ENCODE data around the gene SPTLC2. TPM values are rescaled to one million over a fixed set of nuclear protein-coding genes. Genes with fewer than 3 reads are reported as not detected.

Gene SPTLC2
- total RNA-seq, 4 donors from 2014 or later = 14.5 to 51.3 (median 35.8) TPM

GRCh38 chr14:77559381-77559780, 57.1 kb downstream of the SPTLC2 start:
- intact Hi-C loops (cut with DNase I; ENCODE audit: low total_unique reads) = no loop called here
- no peak for DNase-seq
- Histone ChIP-seq H3K9me3 (no peaks in the 10 kb centered on the region), H3K27ac (no peak overlapping the region), H3K36me3 (peaks cover 0 to 57% (median 11%) of the 10 kb centered on the region in 4 donors), H3K27me3 (no peaks in the 10 kb centered on the region), H3K4me1 (no peaks in the 10 kb centered on the region), H3K4me3 (no peak overlapping the region)
- no peak for TF ChIP-seq POLR2AphosphoS5 (IDR thresholded peaks at IDR 0.05)
- TF ChIP-seq CTCF (IDR thresholded peaks at IDR 0.05) = no peak
- no peak for TF ChIP-seq POLR2A (IDR thresholded peaks at IDR 0.05)
- no peak for TF ChIP-seq EP300 (IDR thresholded peaks at IDR 0.05; ENCODE audit: low read depth)
- WGBS, 2 donors (ENCODE audit: low coverage in 1 of 2) = 89 to 93% methylated on average over 6 of the region's 6 CpGs
- in situ Hi-C loops (cut with MboI; ENCODE audit: low pct_ligation_motif_present in 1 of 4, low pct_unique_long_range_greater_than_20kb in 1 of 4, low sequenced_read_pairs in 3 of 4) = no loop called here

- in situ Hi-C loops (cut with MboI; ENCODE audit: low pct_ligation_motif_present in 1 of 4, low pct_unique_long_range_greater_than_20kb in 1 of 4, low sequenced_read_pairs in 3 of 4) (no loop called here), intact Hi-C loops (cut with DNase I; ENCODE audit: low total_unique reads) (no loop called here)
- 89 to 94% methylated on average over 10 of the region's 10 CpGs for WGBS, 2 donors (ENCODE audit: low coverage in 1 of 2)
- no peaks in the 10 kb centered on the region for H3K9me3 ChIP-seq
- no peak overlapping the region for H3K4me3 ChIP-seq
- H3K36me3 ChIP-seq = peaks cover 0 to 62% (median 8%) of the 10 kb centered on the region in 4 donors
- TF ChIP-seq POLR2A (IDR thresholded peaks at IDR 0.05) = no peak
- no peak for TF ChIP-seq POLR2AphosphoS5 (IDR thresholded peaks at IDR 0.05)
- no peak for TF ChIP-seq CTCF (IDR thresholded peaks at IDR 0.05)
- TF ChIP-seq EP300 (IDR thresholded peaks at IDR 0.05; ENCODE audit: low read depth) = no peak
- no peak overlapping the region for H3K27ac ChIP-seq
- H3K4me1 ChIP-seq = no peaks in the 10 kb centered on the region
- DNase-seq = no peak
- H3K27me3 ChIP-seq = no peaks in the 10 kb centered on the region
Observed at GRCh38 chr14:77557391-77557790, 59.0 kb downstream of the SPTLC2 start.

GRCh38 chr14:77556946-77557345, 59.5 kb downstream of the SPTLC2 start:
- in situ Hi-C loops (cut with MboI; ENCODE audit: low pct_ligation_motif_present in 1 of 4, low pct_unique_long_range_greater_than_20kb in 1 of 4, low sequenced_read_pairs in 3 of 4) = no loop called here
- no peak for DNase-seq
- TF ChIP-seq POLR2AphosphoS5 (IDR thresholded peaks at IDR 0.05) (no peak), CTCF (IDR thresholded peaks at IDR 0.05) (no peak), EP300 (IDR thresholded peaks at IDR 0.05; ENCODE audit: low read depth) (no peak), POLR2A (IDR thresholded peaks at IDR 0.05) (no peak)

GRCh38 chr14:77554816-77555599, 61.4 kb downstream of the SPTLC2 start:
- peaks cover 0 to 61% (median 8%) of the 10 kb centered on the region in 4 donors for H3K36me3 ChIP-seq
- 58 to 61% methylated on average over 3 to 9 of the region's 9 CpGs for WGBS, 2 donors (ENCODE audit: low coverage in 1 of 2)
- H3K4me3 ChIP-seq = no peak overlapping the region
- TF ChIP-seq POLR2AphosphoS5 (IDR thresholded peaks at IDR 0.05) (no peak), EP300 (IDR thresholded peaks at IDR 0.05; ENCODE audit: low read depth) (no peak), POLR2A (IDR thresholded peaks at IDR 0.05) (no peak), CTCF (IDR thresholded peaks at IDR 0.05) (no peak)
- peak overlapping the region in 1 of 4 donors; percentile 1 for H3K27ac ChIP-seq
- H3K9me3 ChIP-seq = no peaks in the 10 kb centered on the region
- no peaks in the 10 kb centered on the region for H3K4me1 ChIP-seq
- in situ Hi-C loops (cut with MboI; ENCODE audit: low pct_ligation_motif_present in 1 of 4, low pct_unique_long_range_greater_than_20kb in 1 of 4, low sequenced_read_pairs in 3 of 4) (no loop called here), intact Hi-C loops (cut with DNase I; ENCODE audit: low total_unique reads) (no loop called here)
- no peak for DNase-seq
- no peaks in the 10 kb centered on the region for H3K27me3 ChIP-seq

More at GRCh38 chr14:77556946-77557345, 59.5 kb downstream of the SPTLC2 start:
- H3K4me1 ChIP-seq = no peaks in the 10 kb centered on the region
- peaks cover 0 to 62% (median 8%) of the 10 kb centered on the region in 4 donors for H3K36me3 ChIP-seq
- H3K27ac ChIP-seq = no peak overlapping the region
- no peaks in the 10 kb centered on the region for H3K27me3 ChIP-seq
- 74 to 100% methylated on average over 2 to 4 of the region's 4 CpGs for WGBS, 2 donors (ENCODE audit: low coverage in 1 of 2)
- H3K9me3 ChIP-seq = no peaks in the 10 kb centered on the region
- intact Hi-C loops (cut with DNase I; ENCODE audit: low total_unique reads) = no loop called here
- H3K4me3 ChIP-seq = no peak overlapping the region
